ENCODE data around the gene NEMP2. TPM values are rescaled to one million over a fixed set of nuclear protein-coding genes. Genes with fewer than 3 reads are reported as not detected.

Gene NEMP2
- total and polyA plus RNA-seq, 7 donors = 0.21 to 2.0 (median 0.86) TPM

DNA sequence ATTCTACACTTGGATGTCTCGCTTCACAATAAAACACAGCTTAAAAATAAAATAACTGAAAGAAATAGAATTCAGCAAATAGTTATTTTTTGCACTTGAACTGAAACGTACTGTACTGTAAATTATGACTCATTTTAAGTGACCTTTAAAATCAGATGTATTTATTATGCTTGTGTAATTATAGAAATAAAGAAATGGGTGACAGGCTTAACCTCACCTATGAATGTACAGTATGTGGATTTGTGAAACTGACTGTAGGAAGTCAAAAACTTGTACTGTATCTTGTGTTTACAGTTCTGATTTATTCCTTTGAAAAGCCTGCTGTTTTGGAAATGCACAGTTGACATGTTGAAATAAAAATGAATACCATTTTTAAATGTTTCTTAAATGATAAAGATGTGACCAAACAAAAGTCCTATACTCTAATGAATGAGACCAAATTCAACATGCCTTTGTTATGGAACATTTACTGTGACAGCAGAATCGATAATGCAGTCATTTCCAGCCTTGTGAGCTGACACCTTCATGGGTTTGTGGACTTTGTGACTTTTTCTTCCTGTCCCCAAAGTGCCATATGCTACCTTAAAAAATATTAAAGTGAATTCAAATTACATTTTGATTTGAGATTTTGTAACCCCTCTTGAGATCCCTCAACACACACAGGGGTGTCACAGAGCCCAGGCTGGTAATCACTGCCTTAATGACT lies 32.7 kb downstream of the NEMP2 start:
- Histone ChIP-seq H3K27me3 (ENCODE audit: insufficient read depth in 3 of 3, low read length in 2 of 3) (no peaks in the 10 kb centered on the region), H3K9me3 (no peaks in the 10 kb centered on the region), H3K27ac (no peak overlapping the region), H3K36me3 (ENCODE audit: insufficient read depth in 1 of 2, low read depth in 1 of 2) (peaks cover 0 to 3% of the 10 kb centered on the region in 2 donors), H3K4me3 (no peak overlapping the region), H3K4me1 (no peaks in the 10 kb centered on the region)
- 77 to 84% (median 80%) methylated on average over 3 of the region's 3 CpGs for WGBS, 3 donors
- no peak for DNase-seq
- TF ChIP-seq, protein P1, sequence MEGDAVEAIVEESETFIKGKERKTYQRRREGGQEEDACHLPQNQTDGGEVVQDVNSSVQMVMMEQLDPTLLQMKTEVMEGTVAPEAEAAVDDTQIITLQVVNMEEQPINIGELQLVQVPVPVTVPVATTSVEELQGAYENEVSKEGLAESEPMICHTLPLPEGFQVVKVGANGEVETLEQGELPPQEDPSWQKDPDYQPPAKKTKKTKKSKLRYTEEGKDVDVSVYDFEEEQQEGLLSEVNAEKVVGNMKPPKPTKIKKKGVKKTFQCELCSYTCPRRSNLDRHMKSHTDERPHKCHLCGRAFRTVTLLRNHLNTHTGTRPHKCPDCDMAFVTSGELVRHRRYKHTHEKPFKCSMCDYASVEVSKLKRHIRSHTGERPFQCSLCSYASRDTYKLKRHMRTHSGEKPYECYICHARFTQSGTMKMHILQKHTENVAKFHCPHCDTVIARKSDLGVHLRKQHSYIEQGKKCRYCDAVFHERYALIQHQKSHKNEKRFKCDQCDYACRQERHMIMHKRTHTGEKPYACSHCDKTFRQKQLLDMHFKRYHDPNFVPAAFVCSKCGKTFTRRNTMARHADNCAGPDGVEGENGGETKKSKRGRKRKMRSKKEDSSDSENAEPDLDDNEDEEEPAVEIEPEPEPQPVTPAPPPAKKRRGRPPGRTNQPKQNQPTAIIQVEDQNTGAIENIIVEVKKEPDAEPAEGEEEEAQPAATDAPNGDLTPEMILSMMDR (IDR thresholded peaks at IDR 0.05) = no peak
- intact Hi-C loops (cut with DNase I) = loop anchor here in 1 of 2 donors (10.0 kb wide), 1 partner anchor 117 kb away; no protein-coding TSS in a partner anchor
- ATAC-seq = no peak

DNA sequence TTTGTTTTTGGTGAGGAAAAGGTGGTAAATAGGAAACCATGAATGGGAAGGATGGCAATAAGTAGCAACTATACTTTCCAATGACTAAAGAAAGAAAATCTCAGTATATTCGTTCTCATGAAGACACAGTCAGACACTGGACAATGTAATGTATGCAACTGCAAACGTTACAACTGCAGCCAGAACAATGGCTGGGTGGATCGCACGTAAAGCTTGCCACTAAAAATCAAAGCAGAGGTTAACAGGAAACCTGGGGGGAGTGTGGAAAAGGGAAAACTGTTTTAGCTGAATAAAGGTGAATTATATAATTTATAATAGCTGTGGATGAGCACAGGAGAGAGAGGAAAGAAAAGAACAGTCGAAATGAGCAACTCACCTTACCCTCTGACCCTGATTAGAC lies 33.3 kb downstream of the NEMP2 start:
- peaks cover 0 to 3% of the 10 kb centered on the region in 2 donors for H3K36me3 ChIP-seq (ENCODE audit: insufficient read depth in 1 of 2, low read depth in 1 of 2)
- DNase-seq (no peak), ATAC-seq (no peak)
- intact Hi-C loops (cut with DNase I) = loop anchor here in 1 of 2 donors (10.0 kb wide), 1 partner anchor 116 kb away; no protein-coding TSS in a partner anchor
- WGBS, 3 donors = 67 to 78% (median 73%) methylated on average over 5 of the region's 5 CpGs
- no peaks in the 10 kb centered on the region for H3K9me3 ChIP-seq
- no peak overlapping the region for H3K27ac ChIP-seq
- TF ChIP-seq, protein P1 (IDR thresholded peaks at IDR 0.05) = no peak
- H3K27me3 ChIP-seq (ENCODE audit: insufficient read depth in 3 of 3, low read length in 2 of 3) = no peaks in the 10 kb centered on the region
- no peaks in the 10 kb centered on the region for H3K4me1 ChIP-seq
- H3K4me3 ChIP-seq = no peak overlapping the region

DNA sequence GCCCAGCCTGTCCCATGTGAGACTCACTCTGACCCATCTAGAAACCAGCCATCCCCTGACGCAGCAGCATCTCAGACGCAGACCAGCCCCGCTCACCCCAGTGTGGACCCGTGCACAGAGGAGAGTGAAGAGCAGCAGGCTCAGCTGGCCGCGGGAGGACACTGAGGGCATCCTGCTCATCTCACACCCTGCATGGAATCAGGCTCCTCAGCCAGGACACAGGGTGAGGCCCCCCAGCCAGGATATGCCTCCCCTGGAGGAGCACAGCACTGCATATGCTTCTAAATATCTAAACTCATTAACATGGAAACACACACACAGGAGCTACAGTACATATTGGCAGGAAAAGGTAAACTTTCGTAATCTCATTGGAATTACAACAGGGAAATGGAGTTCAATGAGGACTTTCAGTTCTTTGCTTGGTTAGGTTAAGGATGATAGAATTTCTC lies 34.4 kb downstream of the NEMP2 start:
- Histone ChIP-seq H3K36me3 (ENCODE audit: insufficient read depth in 1 of 2, low read depth in 1 of 2) (peaks cover 0 to 3% of the 10 kb centered on the region in 2 donors), H3K27ac (no peak overlapping the region), H3K9me3 (no peaks in the 10 kb centered on the region), H3K27me3 (ENCODE audit: insufficient read depth in 3 of 3, low read length in 2 of 3) (no peaks in the 10 kb centered on the region), H3K4me3 (no peak overlapping the region), H3K4me1 (no peaks in the 10 kb centered on the region)
- TF ChIP-seq, protein P1 (IDR thresholded peaks at IDR 0.05) = no peak
- no peak for ATAC-seq
- no peak for DNase-seq
- WGBS, 3 donors = 77 to 87% (median 83%) methylated on average over 7 of the region's 7 CpGs
- intact Hi-C loops (cut with DNase I) = loop anchor here in 1 of 2 donors (10.0 kb wide), 1 partner anchor 115 kb away; no protein-coding TSS in a partner anchor

DNA sequence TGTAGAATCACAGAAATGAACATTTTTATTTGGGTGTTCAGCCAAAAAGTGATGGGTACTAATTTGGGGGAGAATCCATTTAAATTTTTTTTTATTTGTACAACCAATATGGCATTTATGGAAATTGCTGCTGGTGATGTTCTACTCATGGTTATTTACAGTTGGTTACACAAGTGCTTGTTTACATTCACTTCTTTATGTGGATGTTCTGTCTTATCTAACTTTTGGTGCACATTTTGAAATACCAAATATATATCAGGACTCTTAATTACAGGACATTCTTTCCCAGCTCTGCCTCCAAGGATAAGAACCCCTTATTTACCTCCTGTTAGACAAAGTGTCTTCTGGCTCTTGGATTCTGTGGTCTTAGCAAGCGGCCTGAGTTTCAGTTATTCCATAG lies 35.2 kb downstream of the NEMP2 start:
- TF ChIP-seq, protein P1 (IDR thresholded peaks at IDR 0.05) = no peak
- Histone ChIP-seq H3K27me3 (ENCODE audit: insufficient read depth in 3 of 3, low read length in 2 of 3) (no peaks in the 10 kb centered on the region), H3K4me3 (no peak overlapping the region), H3K4me1 (no peaks in the 10 kb centered on the region), H3K9me3 (no peaks in the 10 kb centered on the region), H3K36me3 (ENCODE audit: insufficient read depth in 1 of 2, low read depth in 1 of 2) (peaks cover 0 to 3% of the 10 kb centered on the region in 2 donors), H3K27ac (no peak overlapping the region)
- DNase-seq (no peak), ATAC-seq (no peak)
- WGBS, 3 donors = 92 to 100% (median 98%) methylated on average over 1 of the region's 1 CpG
- intact Hi-C loops (cut with DNase I) = no loop called here
